Right lobe of liver (tissue), 4 donors: ENCODE measurements around the gene B4GALT5.

ENCODE experiments used
- CTCF ChIP-seq, 4 donors: fragments of 200-600 bp in 3 of 4; fragments of 450-650 bp in 1 of 4; IDR thresholded peaks; one replicate each; pipeline versions ENCODE4 v1.5.1 to v1.8.0; 2016 to 2022; ENCODE audit warnings: antibody characterized with exemption in 4 of 4, mild to moderate bottlenecking in 2 of 4
- POLR2A ChIP-seq: fragments of 450-650 bp; IDR thresholded peaks from one replicate; pipeline ENCODE4 v1.6.1; 2017; ENCODE audit warnings: antibody characterized with exemption, mild to moderate bottlenecking
- donor health status: DM: no; HTN: no; CAD: no.
- donor health status: DM: no; HTN: no; CAD: no.
- donor health status: DM: no; HTN: yes; CAD: no.

DNA sequence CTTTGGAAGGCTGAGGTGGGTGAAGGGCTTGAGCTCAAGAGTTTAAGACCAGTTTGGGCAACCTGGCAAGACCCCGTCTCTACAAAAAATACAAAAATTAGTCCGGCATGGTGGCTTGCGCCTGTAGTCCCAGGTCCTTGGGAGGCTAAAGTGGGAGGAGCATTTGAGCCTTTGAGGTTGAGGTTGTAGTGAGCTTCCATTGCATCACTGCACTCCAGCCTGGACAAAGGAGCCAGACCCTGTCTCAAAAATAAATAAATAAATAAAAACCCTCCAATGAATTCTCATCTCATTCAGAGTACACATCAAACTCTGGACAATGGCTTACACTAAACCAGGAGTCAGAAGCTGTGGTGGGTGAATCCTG is 31.8 kb downstream of the B4GALT5 start:
- TF ChIP-seq CTCF (IDR thresholded peaks at IDR 0.05) = no peak
- no peak for TF ChIP-seq POLR2A
